ENCODE data around the gene LINGO4. TPM values are rescaled to one million over a fixed set of nuclear protein-coding genes. Genes with fewer than 3 reads are reported as not detected.
"Not testable (repeated sequence)": the region's sequence is repeated elsewhere in the genome, so short reads cannot be mapped to it uniquely, and the experiment has no call there.

The LINGO4 gene
- total RNA-seq, 1 donor from 2014 or later = not detected

DNA sequence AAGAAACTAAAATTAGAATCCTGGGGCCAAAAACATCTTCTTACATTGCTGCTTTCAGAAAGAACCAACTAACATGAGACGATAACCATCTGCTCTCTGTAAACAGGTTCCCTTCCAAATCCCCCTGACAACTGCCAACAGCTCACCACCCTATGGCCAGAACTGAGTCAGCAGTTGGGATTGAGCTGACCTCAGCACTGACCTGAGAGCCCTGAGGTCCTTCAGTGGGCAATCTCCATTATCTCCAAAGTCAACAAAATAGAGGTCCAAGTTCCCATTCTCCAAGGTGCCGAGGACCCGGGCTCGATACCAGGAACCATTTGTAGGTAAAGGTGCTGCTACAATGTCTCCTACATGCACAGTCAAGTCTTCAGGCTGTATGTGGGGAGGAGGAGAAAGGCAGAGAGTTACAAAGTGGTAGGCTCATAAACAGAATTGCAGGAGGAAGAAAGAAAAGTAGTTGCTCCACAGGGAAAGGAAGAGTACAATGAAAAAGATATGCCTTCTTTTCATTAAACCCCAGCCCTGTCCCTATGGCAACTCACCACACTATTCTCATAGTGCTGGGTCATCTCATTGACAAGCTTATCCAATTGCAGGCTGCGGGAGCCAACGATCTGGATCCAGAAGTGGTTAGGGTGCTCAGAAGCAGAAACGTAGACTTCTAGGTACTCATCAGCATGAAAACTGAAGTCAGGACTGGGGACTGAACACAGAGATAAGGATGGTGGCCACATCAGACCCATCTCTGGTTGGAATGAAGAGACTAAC, 29.1 kb downstream of the LINGO4 start:
- no peak for DNase-seq (ENCODE audit: low spot score)
- Mint-ChIP-seq H3K9me3 (ENCODE audit: low read depth) (no peaks in the 10 kb centered on the region), H3K27ac (ENCODE audit: unreplicated experiment) (no peak overlapping the region), H3K27me3 (ENCODE audit: low read depth) (no peaks in the 10 kb centered on the region), H3K4me1 (ENCODE audit: low read depth) (no peaks in the 10 kb centered on the region), H3K36me3 (ENCODE audit: low read depth) (peaks cover 10% of the 10 kb centered on the region), H3K4me3 (ENCODE audit: unreplicated experiment) (no peak overlapping the region)
- TF ChIP-seq, protein P1, sequence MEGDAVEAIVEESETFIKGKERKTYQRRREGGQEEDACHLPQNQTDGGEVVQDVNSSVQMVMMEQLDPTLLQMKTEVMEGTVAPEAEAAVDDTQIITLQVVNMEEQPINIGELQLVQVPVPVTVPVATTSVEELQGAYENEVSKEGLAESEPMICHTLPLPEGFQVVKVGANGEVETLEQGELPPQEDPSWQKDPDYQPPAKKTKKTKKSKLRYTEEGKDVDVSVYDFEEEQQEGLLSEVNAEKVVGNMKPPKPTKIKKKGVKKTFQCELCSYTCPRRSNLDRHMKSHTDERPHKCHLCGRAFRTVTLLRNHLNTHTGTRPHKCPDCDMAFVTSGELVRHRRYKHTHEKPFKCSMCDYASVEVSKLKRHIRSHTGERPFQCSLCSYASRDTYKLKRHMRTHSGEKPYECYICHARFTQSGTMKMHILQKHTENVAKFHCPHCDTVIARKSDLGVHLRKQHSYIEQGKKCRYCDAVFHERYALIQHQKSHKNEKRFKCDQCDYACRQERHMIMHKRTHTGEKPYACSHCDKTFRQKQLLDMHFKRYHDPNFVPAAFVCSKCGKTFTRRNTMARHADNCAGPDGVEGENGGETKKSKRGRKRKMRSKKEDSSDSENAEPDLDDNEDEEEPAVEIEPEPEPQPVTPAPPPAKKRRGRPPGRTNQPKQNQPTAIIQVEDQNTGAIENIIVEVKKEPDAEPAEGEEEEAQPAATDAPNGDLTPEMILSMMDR (IDR thresholded peaks at IDR 0.05) = no peak

DNA sequence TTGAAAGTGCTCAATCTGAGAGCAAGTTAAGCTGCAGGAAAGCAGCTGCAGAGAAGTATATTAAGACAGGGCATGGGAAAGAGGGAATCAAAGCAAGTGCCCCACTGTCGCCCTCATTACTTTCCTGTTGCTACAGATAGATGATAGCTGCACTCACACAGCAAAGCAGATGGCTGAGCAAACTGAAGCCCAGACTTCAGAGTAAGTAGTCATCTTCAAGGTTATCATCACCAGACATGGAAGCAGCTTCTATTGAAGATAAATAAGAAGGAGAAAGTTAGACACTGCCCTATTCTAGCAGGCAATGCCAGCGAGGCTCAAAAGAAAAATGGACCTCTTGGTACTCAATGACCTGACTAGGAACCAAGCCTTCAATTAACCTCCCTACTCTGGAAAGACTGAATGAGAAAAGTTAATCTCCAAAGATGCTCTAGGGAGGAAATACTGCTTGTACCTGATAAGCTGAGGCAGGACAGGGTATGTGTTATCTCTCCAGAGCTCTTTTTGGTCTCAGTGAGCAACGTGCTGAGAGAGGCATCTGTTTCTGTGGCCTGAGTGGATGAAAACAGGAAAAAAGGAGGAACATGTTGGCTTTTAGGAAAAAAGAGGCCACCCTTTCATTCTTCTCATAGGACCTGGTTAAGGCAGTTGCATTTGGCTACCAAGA, 30.8 kb downstream of the LINGO4 start:
- TF ChIP-seq, protein P1 (IDR thresholded peaks at IDR 0.05) = no peak
- no peaks in the 10 kb centered on the region for H3K9me3 Mint-ChIP-seq (ENCODE audit: low read depth)
- H3K27ac Mint-ChIP-seq (ENCODE audit: unreplicated experiment) = no peak overlapping the region
- H3K4me1 Mint-ChIP-seq (ENCODE audit: low read depth) = no peaks in the 10 kb centered on the region
- no peaks in the 10 kb centered on the region for H3K27me3 Mint-ChIP-seq (ENCODE audit: low read depth)
- H3K4me3 Mint-ChIP-seq (ENCODE audit: unreplicated experiment) = no peak overlapping the region
- no peak for DNase-seq (ENCODE audit: low spot score)
- H3K36me3 Mint-ChIP-seq (ENCODE audit: low read depth) = peaks cover 10% of the 10 kb centered on the region

DNA sequence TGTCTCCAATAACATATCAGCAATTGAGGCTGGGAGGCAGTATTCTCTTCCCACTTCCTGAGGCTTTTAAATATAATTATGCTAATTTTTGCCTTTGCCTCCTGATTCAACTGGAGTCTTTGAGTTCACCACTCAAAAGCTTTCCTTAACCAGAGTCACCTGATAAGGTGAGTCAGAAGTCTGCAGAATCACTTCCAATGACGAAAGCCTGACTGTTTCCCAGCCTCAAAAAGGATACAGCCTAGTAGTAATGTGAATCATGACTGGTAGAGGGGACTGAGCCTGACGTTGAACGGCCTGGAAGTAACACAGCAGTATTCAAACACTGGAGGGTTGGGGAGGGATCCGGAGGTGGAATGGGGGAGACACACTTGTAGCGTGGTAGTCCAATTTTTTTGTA, 31.5 kb downstream of the LINGO4 start:
- Mint-ChIP-seq H3K27ac (ENCODE audit: unreplicated experiment) (no peak overlapping the region), H3K4me1 (ENCODE audit: low read depth) (no peaks in the 10 kb centered on the region), H3K36me3 (ENCODE audit: low read depth) (peaks cover 10% of the 10 kb centered on the region), H3K4me3 (ENCODE audit: unreplicated experiment) (no peak overlapping the region), H3K27me3 (ENCODE audit: low read depth) (no peaks in the 10 kb centered on the region), H3K9me3 (ENCODE audit: low read depth) (no peaks in the 10 kb centered on the region)
- DNase-seq (ENCODE audit: low spot score) = no peak
- TF ChIP-seq, protein P1 (IDR thresholded peaks at IDR 0.05) = no peak

DNA sequence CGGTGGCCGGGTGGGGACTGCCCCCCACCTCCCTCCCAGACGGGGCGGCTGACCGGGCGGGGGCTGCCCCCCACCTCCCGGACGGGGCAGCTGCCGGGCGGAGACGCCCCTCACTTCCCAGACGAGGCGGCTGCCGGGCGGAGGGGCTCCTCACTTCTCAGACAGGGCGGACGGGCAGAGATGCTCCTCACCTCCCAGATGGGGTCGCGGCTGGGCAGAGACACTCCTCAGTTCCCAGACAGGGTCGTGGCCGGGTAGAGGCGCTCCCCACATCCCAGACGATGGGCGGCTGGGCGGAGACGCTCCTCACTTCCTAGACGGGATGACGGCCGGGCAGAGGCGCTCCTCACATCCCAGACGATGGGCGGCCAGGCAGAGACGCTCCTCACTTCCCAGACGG, 35.9 kb downstream of the LINGO4 start:
- not testable (repeated sequence) for H3K4me3 Mint-ChIP-seq (ENCODE audit: unreplicated experiment); H3K27me3 Mint-ChIP-seq (ENCODE audit: low read depth); H3K9me3 Mint-ChIP-seq (ENCODE audit: low read depth); H3K4me1 Mint-ChIP-seq (ENCODE audit: low read depth); H3K36me3 Mint-ChIP-seq (ENCODE audit: low read depth); DNase-seq (ENCODE audit: low spot score); H3K27ac Mint-ChIP-seq (ENCODE audit: unreplicated experiment)

DNA sequence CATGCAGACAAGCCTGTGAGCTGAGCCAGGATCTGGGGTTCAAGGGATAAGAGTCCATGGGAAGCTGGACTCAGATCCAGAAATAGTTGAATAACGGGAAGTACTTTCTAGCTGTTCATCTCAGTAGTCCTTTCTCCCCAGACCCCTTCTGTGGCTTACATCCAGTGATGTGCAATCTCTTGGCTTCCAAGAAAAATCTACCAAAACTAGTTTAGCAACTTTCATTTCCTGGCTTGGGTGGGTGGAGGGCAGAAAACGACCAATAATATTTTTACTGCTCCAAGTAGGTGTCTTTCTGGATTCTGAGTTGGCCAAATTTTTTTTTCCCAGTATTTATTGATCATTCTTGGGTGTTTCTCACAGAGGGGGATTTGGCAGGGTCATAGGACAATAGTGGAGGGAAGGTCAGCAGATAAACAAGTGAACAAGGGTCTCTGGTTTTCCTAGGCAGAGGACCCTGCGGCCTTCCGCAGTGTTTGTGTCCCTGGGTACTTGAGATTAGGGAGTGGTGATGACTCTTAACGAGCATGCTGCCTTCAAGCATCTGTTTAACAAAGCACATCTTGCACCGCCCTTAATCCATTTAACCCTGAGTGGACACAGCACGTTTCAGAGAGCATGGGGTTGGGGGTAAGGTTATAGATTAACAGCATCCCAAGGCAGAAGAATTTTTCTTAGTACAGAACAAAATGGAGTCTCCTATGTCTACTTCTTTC, 36.7 kb downstream of the LINGO4 start:
- not testable (repeated sequence) for H3K9me3 Mint-ChIP-seq (ENCODE audit: low read depth); DNase-seq (ENCODE audit: low spot score); H3K4me3 Mint-ChIP-seq (ENCODE audit: unreplicated experiment); H3K27me3 Mint-ChIP-seq (ENCODE audit: low read depth); H3K27ac Mint-ChIP-seq (ENCODE audit: unreplicated experiment); H3K36me3 Mint-ChIP-seq (ENCODE audit: low read depth)
- H3K4me1 Mint-ChIP-seq (ENCODE audit: low read depth) = peaks cover 10% of the 10 kb centered on the region

DNA sequence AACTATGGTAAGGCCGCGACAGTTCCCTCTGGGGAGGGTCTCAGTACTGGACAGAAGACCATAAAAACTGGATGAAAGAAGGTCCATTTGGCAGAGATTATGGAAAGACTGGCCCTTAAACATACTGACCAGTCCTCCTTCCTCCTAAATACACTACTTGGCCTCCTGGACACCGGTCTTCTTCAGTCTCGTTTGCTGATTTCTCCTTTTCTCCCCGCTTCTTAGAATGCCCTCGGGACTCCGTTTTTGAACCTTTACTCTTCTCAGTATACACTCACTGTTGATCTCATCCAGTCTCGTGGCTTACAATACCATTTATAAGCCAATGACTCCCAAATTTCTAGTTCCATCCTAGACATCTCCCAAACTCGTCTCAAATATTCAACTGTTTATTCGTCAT, 41.2 kb downstream of the LINGO4 start:
- Mint-ChIP-seq H3K27ac (ENCODE audit: unreplicated experiment) (peak overlapping the region; percentile 85), H3K27me3 (ENCODE audit: low read depth) (no peaks in the 10 kb centered on the region), H3K9me3 (ENCODE audit: low read depth) (no peaks in the 10 kb centered on the region), H3K4me3 (ENCODE audit: unreplicated experiment) (peak overlapping the region; percentile 91), H3K4me1 (ENCODE audit: low read depth) (peaks cover 19% of the 10 kb centered on the region), H3K36me3 (ENCODE audit: low read depth) (peaks cover 18% of the 10 kb centered on the region)
- no peak for DNase-seq (ENCODE audit: low spot score)
- TF ChIP-seq, protein P1 (IDR thresholded peaks at IDR 0.05) = no peak

Data from chondrocyte (in vitro differentiated cells).